Renal cortical epithelial cell (primary cell): Measurements from ENCODE around the gene ARIH2. TPM values are rescaled to one million over a fixed set of nuclear protein-coding genes. Genes with fewer than 3 reads are reported as not detected.

Experiments
- DNase-seq: peaks from one replicate; pipeline ENCODE4 v3.0.0-alpha.2; 2011; ENCODE audit warnings: low read depth
- total RNA-seq: library from RNA; depleted of rRNA; stranded (reverse); fragments of >200 nt; gene quantifications from 2 replicates; pipeline ENCODE4 v1.2.3, GENCODE V29; 2014

Gene ARIH2
- total RNA-seq, 1 donor from 2014 or later, result 79.8 TPM

DNA sequence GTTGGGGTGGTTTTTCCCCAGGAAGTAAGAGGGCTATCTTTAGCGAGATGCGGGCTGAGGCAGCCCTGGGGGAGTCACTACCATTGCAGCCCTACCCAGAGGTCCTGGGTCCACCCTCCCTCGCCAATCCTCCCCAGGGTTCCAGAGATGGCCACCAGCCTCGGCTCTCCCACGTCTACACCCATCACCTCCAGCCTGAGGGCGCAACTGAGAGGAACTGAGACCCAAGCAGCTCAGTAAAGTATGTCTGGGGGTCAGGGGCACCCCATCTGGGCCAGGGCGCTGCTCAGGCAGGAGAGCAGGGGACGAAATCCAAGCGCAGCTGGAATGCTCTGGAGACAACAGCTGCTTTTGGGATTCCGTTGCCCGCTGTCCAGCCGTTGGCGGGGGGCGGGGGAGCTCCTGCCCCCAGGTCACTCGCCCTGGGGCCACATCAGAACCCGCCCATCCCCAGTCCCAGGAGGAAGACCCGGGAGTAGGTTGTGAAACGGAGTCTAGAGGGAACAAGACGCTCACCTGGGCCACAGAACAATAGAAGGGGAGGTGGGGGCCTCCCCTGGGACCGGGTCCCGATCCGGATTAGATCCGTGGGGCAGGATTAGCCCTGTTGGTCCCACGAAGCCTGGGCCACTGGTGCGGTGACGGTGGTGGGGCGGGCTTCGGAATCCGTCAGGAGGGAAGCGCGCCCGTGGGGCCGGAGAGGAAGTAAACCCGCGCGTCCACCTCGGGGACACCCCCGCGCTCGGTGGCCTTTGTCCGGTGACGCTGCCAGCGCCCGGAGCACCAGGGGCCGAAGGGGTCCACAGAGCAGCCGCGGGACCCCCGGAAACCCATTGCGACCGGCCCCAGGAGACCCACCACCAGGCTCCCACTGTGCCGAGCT is 101.9 kb downstream of the ARIH2 start:
- no peak for DNase-seq

- DNase-seq, result peak; percentile 92
Measured at GRCh38 chr3:49021213-49021812, 102.7 kb downstream of the ARIH2 start.

GRCh38 chr3:49021813-49022687 is 103.4 kb downstream of the ARIH2 start, which contains the start of gene NDUFAF3:
Gene NDUFAF3 (plus strand): TSS chr3:49022121. CDS start chr3:49022145, 24 bp downstream.
- DNase-seq, result peak; percentile 77

DNA sequence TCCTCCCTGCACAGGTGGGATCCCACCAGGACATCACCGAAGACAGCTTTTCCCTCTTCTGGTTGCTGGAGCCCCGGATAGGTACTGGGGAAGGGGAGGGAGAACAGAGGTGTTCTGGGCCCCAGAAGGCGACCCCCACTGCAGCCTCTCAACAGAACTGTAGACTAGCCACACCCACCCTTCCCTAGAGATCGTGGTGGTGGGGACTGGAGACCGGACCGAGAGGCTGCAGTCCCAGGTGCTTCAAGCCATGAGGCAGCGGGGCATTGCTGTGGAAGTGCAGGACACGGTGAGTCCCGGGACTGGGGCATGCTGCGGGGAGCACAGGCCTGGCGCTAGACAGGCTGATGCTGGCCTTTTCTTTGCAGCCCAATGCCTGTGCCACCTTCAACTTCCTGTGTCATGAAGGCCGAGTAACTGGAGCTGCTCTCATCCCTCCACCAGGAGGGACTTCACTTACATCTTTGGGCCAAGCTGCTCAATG is 104.1 kb downstream of the ARIH2 start:
- no peak for DNase-seq

DNA sequence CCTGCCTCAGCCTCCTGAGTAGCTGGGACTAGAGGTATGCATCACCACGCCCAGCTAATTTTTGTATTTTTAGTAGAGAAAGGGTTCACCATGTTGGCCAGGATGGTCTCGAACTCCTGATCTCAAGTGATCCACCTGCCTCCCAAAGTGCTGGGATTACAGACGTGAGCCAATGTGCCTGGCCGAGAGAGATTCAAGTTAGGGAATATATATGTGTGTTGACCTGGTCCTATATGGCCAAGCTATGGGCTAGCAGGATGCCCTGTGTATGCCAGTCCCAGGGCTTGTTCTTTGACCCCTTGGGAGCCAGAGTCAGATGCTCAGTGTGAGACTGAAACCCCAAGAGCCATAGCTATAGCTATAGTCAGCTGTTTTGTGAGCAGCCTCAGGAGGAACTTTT is 105.1 kb downstream of the ARIH2 start:
- no peak for DNase-seq

GRCh38 chr3:49024449-49024848 is 105.8 kb downstream of the ARIH2 start:
- no peak for DNase-seq

DNA sequence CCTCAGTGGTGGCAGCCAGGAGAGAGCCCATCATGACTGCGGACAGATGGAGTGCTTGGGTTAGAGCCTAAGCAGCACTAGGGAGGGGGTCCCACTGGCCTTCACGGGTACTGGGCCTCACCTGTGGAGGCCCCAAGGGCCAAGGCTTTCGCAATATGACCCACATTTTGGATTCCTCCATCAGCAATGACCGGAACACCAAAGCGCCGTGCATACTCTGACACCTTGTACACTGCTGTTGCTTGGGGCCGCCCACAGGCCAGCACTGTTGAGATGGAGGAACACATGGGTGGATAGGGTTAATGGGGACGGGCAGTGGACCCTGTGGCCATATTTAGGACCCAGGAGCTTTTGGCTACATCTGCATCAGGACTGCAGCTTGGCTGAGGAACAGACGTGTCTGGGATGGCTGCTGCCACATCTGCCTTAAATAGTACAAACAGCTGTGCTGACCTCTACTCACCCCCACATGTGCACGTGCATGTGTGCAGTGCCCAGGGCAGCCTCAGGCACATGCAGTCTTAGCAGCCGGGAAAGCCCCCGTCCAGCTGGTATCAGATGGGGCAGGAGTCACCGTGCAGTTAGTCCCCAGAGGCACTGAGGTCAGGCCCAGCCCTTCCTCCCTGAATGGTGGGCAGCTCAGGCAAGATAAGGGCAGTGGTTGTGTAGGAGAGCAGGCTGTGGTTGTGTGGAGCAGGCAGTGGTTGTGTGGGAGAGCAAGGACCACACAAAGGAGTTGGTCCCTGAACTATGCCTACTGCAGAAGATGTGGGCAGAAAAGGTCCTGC is 106.6 kb downstream of the ARIH2 start:
- no peak for DNase-seq

DNA sequence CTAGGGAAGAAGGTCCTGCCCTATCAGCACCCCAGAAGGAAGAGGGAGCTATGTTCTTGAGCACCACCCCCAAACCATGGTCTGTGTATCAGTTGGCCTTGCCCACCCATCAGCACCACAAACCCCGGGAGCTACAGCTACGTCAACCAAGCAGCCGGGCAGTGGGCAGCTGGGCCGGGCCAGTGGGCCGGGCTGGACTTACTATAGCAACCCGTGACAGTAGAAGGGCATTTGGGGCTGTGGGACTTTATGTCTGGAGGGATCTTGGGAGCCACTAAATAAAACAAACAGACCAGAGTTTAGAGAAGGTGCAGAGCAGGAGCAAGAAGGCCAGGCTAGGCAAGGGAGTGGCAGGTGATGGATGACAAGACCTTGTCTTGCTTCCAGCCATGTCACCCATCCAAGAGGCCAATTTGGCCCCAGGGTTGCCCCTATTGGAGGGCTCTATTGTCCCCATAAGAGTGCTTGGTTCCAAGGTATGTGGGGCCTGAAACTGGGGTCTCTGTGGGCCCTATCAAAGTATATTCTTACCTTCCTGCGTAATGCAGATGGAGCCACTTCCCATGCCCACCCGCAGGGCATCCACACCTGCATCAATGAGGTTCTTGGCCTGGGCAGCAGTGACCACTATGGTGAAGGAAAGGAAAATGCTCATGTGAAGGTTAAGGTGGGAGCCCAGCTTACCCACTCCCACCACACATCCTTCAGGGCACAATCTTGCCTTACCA is 107.3 kb downstream of the ARIH2 start:
- no peak for DNase-seq

DNA sequence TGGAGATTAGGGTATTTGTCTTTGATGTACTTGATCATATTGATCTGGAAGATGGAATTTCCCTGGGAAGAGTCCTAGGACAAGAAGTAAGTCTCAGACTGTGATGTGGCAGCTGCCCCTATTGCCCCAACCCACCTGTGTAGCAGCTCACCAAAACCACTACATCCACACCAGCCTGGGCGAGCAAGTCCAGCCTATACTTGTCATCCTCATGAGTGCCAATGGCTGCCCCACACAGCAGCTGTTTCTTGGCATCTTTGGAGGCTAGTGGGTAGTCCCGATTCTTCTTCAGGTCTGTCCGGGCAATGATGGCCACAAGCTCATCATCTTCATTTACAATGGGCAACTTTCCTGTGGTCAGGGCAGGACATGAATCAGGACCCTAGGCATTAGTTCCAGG is 107.9 kb downstream of the ARIH2 start:
- DNase-seq, result no peak

GRCh38 chr3:49027634-49028033 is 109.0 kb downstream of the ARIH2 start:
- no peak for DNase-seq

DNA sequence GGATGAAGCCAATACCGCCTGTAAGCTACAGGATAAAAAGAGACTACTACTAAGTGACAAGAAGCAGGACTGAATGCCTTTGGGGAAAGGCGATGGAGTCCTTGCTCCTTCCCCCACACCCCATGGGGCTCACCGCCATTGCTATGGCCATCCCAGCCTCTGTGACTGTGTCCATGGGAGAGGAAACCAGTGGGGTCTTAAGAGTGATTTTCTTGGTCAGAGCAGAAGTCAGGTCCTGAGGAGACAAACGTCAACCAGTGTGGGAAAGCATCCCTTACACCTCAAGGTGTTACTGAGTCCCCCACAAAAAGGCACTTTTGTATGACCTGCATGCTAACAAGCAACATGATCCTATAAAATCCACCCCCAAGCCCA is 109.6 kb downstream of the ARIH2 start:
- no peak for DNase-seq

DNA sequence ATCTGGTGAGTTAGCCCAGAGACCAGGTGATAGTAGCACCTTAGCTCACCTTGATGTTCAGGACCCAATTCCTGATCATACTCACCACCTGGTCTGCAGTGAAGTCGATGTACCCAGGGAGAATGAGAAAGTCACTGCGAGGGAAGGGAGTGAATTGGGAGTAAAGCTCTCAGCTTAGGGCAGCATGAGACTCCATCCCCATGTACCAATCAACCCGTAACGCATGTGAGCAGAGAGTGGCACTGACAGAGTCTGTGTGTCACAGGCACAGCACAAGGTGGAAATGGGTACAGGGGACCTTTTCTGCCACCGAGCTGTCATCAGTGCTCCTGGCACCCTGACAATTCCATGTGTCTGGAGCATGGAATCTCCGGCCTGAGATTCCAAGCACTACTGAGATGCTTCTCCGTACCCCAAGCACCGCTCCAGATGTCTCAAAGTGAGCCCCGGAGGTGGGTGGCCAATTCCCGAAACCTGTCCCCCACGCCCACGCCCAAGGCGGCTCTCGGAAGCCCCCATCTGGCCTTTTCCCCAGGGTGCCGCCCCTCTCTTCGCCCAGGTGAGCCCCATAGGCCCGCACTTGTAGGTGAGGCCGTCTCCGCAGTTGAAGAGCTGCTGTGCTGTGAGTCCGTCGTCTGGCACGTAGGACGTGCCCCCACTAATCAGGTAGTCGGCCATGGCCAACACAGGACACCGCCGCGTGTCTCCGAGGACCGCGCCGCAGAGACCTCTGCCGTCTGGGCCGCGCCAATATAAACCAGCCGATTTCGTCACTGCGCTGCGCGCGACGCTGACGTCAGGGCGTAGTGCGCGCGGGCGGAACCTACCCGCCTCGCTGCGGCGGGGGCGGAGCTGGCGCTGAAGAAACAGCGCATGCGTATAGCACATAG is 110.3 kb downstream of the ARIH2 start, which contains the start of gene IMPDH2:
TSS of gene IMPDH2 (minus strand) at position 726 of the 890 bp plus-strand sequence. CDS start at position 678, 48 bp downstream.
- DNase-seq, result peak; percentile 81

DNA sequence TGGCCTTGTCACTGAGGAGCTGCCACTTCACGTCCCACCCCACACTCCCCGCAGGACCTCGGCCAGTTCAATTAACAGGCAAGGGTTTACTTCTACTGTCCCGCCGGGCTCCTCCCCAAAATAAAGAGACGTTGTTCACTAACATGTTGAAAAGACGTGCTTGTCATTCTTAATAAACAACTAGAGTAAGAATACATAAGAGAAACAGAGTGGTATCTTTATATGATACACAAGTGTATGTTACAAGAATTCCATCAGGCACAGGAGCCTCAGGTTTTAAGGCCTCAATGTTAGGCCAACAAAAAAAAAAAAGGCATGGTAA is 110.9 kb downstream of the ARIH2 start:
- no peak for DNase-seq

DNA sequence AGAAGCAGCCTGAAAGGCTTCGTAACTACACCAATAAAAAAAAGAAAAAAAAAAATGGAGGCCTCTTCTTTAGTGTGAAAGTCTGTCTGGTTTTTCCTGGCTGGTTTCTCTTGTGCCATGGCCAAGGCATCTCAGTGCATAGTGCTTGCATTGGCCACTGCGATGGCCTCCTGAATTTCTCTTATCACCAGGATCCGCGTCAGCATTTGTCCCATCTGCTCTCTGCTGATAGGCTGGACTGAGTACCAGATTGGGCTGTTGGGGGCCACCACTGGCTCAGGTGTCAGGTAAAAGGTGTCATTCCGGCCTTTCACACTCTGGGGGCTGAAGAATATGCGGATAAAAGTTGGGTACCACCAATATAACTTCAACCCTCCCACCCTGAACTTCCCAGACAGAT is 111.7 kb downstream of the ARIH2 start:
- no peak for DNase-seq

DNA sequence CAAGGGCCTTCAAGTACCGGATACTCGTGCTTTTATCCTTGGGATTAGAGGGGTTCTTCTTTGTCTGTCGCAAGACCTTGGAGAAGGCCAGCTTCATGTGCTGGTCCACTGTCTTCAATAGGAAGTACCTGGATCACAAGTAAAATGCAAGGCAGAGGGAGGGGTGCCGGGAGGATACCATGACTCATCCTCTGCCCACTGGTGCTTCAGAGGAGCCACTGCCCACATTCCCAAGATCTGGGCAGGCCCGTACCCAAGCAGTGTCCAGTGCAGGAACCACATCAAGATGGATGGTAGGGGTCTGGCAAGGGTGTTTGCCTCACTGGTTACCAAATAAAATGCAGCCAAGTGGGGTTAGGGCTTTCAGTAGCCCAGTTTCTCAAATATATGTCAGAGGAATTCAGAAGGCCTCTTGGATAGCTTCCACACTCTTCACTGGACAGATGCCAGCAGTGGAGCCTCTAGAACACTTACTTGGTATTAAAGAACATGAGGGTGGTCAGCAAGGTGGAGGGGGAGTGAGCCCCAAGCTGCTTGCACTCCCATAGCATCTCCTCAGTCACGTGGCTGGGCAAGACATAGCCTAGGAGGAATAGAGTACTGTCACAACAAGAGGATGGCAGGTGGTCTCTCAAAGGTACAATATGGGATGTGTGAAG is 114.1 kb downstream of the ARIH2 start:
- DNase-seq, result peak; percentile 38

GRCh38 chr3:49034650-49035049 is 116.0 kb downstream of the ARIH2 start:
- DNase-seq, result no peak

DNA sequence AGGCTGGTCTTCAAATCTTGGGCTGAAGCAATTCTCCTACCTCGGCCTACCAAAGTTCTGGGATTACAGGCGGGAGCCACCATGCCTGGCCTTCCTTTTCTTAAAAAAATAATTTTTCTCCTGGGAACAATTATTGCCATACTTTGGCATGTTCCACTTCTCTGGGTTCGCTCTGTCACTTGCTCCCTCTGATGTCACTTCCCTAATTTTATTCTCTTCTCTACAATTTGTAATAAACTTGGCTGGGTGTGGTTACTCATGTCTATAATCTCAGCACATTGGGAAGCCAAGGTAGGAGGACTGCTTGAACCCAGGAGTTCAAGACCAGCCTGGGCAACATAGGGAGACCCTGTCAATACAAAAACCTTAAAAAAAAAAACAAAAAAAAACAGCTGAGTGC is 116.6 kb downstream of the ARIH2 start:
- DNase-seq, result no peak
